ENCODE data around the gene CHST3.

DNA sequence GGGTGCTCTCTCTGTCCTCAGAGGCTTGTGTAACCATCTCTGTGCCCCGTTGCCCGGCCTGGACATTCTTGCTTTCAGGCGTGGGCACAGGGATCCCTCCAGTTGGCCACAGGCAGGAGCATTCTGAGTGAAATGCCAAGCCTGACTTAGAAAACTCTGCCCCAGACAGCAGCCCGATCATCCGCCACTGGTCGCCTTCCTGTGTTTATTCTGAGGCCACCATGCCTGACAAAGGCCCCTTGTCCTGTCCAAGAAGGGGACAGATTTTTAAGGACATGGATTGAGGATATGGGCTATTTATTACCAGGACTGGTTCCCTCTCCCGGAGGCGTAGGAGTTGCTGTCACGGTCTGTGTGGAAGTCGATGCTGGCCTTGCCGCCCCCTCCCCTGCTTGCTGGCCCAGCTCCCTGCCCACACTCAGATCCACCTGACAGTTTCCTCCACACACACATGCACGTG is 69.9 kb downstream of the CHST3 start:
- TF ChIP-seq CTCF (conservative IDR thresholded peaks at IDR 0.05; ENCODE audit: low read depth, low read length) (no peak), EZH2 (IDR thresholded peaks at IDR 0.05; ENCODE audit: borderline replicate concordance, low read depth, low read length, poor library complexity, severe bottlenecking) (no peak)

All from A673 (cell line).